HEK293 (cell line): Measurements from ENCODE around the gene SQOR.
A peak's percentile ranks its signal among the peaks of the same experiment; 100 is the strongest.

ENCODE experiments used
- CTCF ChIP-seq: fragments of 450-650 bp; formaldehyde crosslinking; IDR thresholded peaks from 2 replicates; pipeline ENCODE4 v1.5.1; 2016; ENCODE audit warnings: missing biosample characterization, missing genetic modification characterization
- REST ChIP-seq: fragments of 450-650 bp; formaldehyde crosslinking; IDR thresholded peaks from 2 replicates; pipeline ENCODE4 v1.5.1; 2016; ENCODE audit warnings: missing biosample characterization, missing genetic modification characterization
- TCF7L2 ChIP-seq: IDR thresholded peaks from 2 replicates; pipeline ENCODE4 v1.6.1; 2011; ENCODE audit warnings: low read depth, mild to moderate bottlenecking, inconsistent platforms, low read length, moderate library complexity, borderline replicate concordance
- ZFP3 ChIP-seq: fragments of 450-650 bp; formaldehyde crosslinking; IDR thresholded peaks from 2 replicates; pipeline ENCODE4 v1.5.1; 2016; ENCODE audit warnings: low read depth, missing biosample characterization, missing genetic modification characterization
- ZNF114 ChIP-seq: fragments of 450-650 bp; formaldehyde crosslinking; IDR thresholded peaks from 2 replicates; pipeline ENCODE4 v1.5.0; 2017; ENCODE audit warnings: missing biosample characterization, missing genetic modification characterization
- ZNF214 ChIP-seq: fragments of 450-650 bp; formaldehyde crosslinking; IDR thresholded peaks from 2 replicates; pipeline ENCODE4 v1.5.1; 2017; ENCODE audit warnings: missing biosample characterization, mild to moderate bottlenecking, missing genetic modification characterization, borderline replicate concordance
- ZNF280C ChIP-seq: fragments of 450-650 bp; formaldehyde crosslinking; IDR thresholded peaks from 2 replicates; pipeline ENCODE4 v1.5.1; 2016; ENCODE audit warnings: missing biosample characterization, missing genetic modification characterization
- ZNF280D ChIP-seq: fragments of 450-650 bp; formaldehyde crosslinking; IDR thresholded peaks from 2 replicates; pipeline ENCODE4 v1.5.1; 2016; ENCODE audit warnings: missing biosample characterization, missing genetic modification characterization
- ZNF324 ChIP-seq: fragments of 450-650 bp; formaldehyde crosslinking; IDR thresholded peaks from 2 replicates; pipeline ENCODE4 v1.5.1; 2016; ENCODE audit warnings: missing biosample characterization, missing genetic modification characterization
- ZNF433 ChIP-seq: fragments of 450-650 bp; formaldehyde crosslinking; IDR thresholded peaks from 2 replicates; pipeline ENCODE4 v1.5.1; 2016; ENCODE audit warnings: missing biosample characterization, missing genetic modification characterization, low read depth
- ZNF449 ChIP-seq: fragments of 450-650 bp; formaldehyde crosslinking; IDR thresholded peaks from 2 replicates; pipeline ENCODE4 v1.5.1; 2017; ENCODE audit warnings: missing biosample characterization, mild to moderate bottlenecking, missing genetic modification characterization, moderate library complexity
- ZNF776 ChIP-seq: fragments of 450-650 bp; formaldehyde crosslinking; IDR thresholded peaks from 2 replicates; pipeline ENCODE4 v1.5.0; 2017; ENCODE audit warnings: missing biosample characterization, missing genetic modification characterization, borderline replicate concordance

GRCh38 chr15:45678459-45679178 lies 43.8 kb downstream of the SQOR start:
- no peak for TF ChIP-seq ZNF280C
- TF ChIP-seq CTCF (tag by site-specific recombination), result no peak
- TF ChIP-seq ZNF114, result no peak
- TF ChIP-seq ZNF433 (tag by site-specific recombination), result no peak
- no peak for TF ChIP-seq ZNF776 (tag by site-specific recombination)
- no peak for TF ChIP-seq ZNF214 (tag by site-specific recombination)
- TF ChIP-seq TCF7L2, result no peak
- no peak for TF ChIP-seq ZNF324 (tag by site-specific recombination)
- TF ChIP-seq ZNF449 (tag by site-specific recombination), result peak; percentile 37; the same call in 1 of the 2 replicates
- no peak for TF ChIP-seq ZFP3 (tag by site-specific recombination)
- TF ChIP-seq REST (tag by site-specific recombination), result no peak
- TF ChIP-seq ZNF280D (tag by site-specific recombination), result no peak
